K562 (cell line): ENCODE measurements around the gene HAT1. TPM values are rescaled to one million over a fixed set of nuclear protein-coding genes. Genes with fewer than 3 reads are reported as not detected.

Source experiments
- ATAC-seq: fragments of 200-7000 bp; cut with Tn5 transposase; 3 replicates; pipeline ENCODE4 v1.9.1; 2020; ENCODE audit warnings: moderate library complexity
- BruUV-seq: library from RNA; stranded (reverse); fragments of 400-500 nt; replicated peaks from 2 replicates; lab custom pipeline; 2021; lab: Mats Ljungman, UMichigan
- CTCF ChIA-PET: fragments of 300-600 bp; formaldehyde crosslinking; extraction: SDS; loops from one replicate; lab custom pipeline; 2021; ENCODE audit warnings: low intra/inter-chr PET ratio; lab: Yijun Ruan, JAX
- POLR2A ChIA-PET: fragments of 300-600, 350-650 bp; sonication (Branson Sonifier 250); formaldehyde crosslinking; extraction: SDS; loops from one replicate; lab custom pipeline; 2021; ENCODE audit warnings: antibody characterized with exemption, inconsistent platforms; lab: Yijun Ruan, JAX
- DNase-seq, 4 experiments: peaks; one replicate each; pipeline versions ENCODE4 v3.0.0 to v3.0.0-alpha.2; 2011 to 2018; ENCODE audit warnings: low spot score in 3 of 4, mixed read lengths in 3 of 4; ENCODE audit errors: extremely low read depth in 1 of 4
- FAIRE-seq: peaks from 2 replicates; lab custom pipeline; 2011; peaks lifted over from hg19 to GRCh38; lab: Jason Lieb, UNC
- H2AFZ ChIP-seq: 2 replicates; pipeline ENCODE4 v1.6.0; 2011; ENCODE audit warnings: low read depth, low read length, control low read depth, inconsistent platforms
- H3K27ac ChIP-seq: fragments of 200-600 bp; 3 replicates; pipeline ENCODE4 v1.8.0; 2011; ENCODE audit warnings: low read depth, mild to moderate bottlenecking, control low read depth, inconsistent platforms, low read length, moderate library complexity, mixed read lengths; ENCODE audit errors: extremely low read depth
- H3K27me3 ChIP-seq, 2 experiments: fragments of 300-600 bp in 1 of 2; 2 replicates in 1 of 2; 3 replicates in 1 of 2; pipeline versions ENCODE4 v1.6.0 to v1.8.0; 2011; ENCODE audit warnings: inconsistent platforms in 2 of 2, low read length in 2 of 2, mild to moderate bottlenecking in 1 of 2, mixed read lengths in 1 of 2, moderate library complexity in 1 of 2; ENCODE audit not compliant: control insufficient read depth in 2 of 2, insufficient read depth in 2 of 2
- H3K36me3 ChIP-seq: fragments of 300-600 bp; 3 replicates; pipeline ENCODE4 v1.8.0; 2011; ENCODE audit warnings: mild to moderate bottlenecking, low read length, inconsistent platforms; ENCODE audit not compliant: control insufficient read depth, insufficient read depth
- H3K4me1 ChIP-seq, 2 experiments: fragments of 200-600 bp in 1 of 2; replicated peaks in 1 of 2; 2 replicates in 1 of 2; 3 replicates in 1 of 2; pipeline versions ENCODE4 v1.5.1 to v1.8.0; 2011; ENCODE audit warnings: inconsistent platforms in 2 of 2, low read length in 2 of 2, mild to moderate bottlenecking in 1 of 2, mixed read lengths in 1 of 2, moderate library complexity in 1 of 2; ENCODE audit not compliant: control insufficient read depth in 2 of 2, insufficient read depth in 2 of 2
- H3K4me2 ChIP-seq: 2 replicates; pipeline ENCODE4 v1.6.1; 2011; ENCODE audit warnings: low read length, control low read depth, inconsistent platforms, mixed read lengths; ENCODE audit not compliant: insufficient read depth
- H3K4me3 ChIP-seq: fragments of 200-600 bp; sonication (generic), shearing (Covaris generic); 2 replicates; pipeline ENCODE4 v1.5.1; 2016; ENCODE audit warnings: control low read depth, inconsistent platforms
- H3K79me2 ChIP-seq: fragments of 200-600 bp; 3 replicates; pipeline ENCODE4 v1.8.0; 2011; ENCODE audit warnings: low read length, inconsistent platforms; ENCODE audit not compliant: control insufficient read depth, insufficient read depth
- H3K9ac ChIP-seq, 2 experiments: 2 replicates each; pipeline versions ENCODE4 v1.6.0 to v1.6.1; 2011; ENCODE audit warnings: low read depth in 2 of 2, low read length in 2 of 2, control low read depth in 1 of 2, inconsistent platforms in 1 of 2, mild to moderate bottlenecking in 1 of 2, mixed read lengths in 1 of 2; ENCODE audit not compliant: insufficient read depth in 1 of 2
- H3K9me1 ChIP-seq: one replicate; pipeline ENCODE4 v1.6.0; 2011; ENCODE audit warnings: inconsistent platforms, mild to moderate bottlenecking, low read length, moderate library complexity; ENCODE audit not compliant: control insufficient read depth, insufficient read depth
- H3K9me3 ChIP-seq: replicated peaks from 2 replicates; pipeline ENCODE4 v1.5.1; 2011; ENCODE audit warnings: low read depth, low read length, inconsistent platforms; ENCODE audit not compliant: control insufficient read depth, insufficient read depth
- H4K20me1 ChIP-seq: replicated peaks from 2 replicates; pipeline ENCODE4 v1.6.1; 2011; ENCODE audit warnings: low read length, inconsistent platforms, mixed read lengths; ENCODE audit not compliant: control insufficient read depth, insufficient read depth
- HNRNPL ChIP-seq: fragments of 200-400 bp; formaldehyde crosslinking; IDR thresholded peaks from 2 replicates; pipeline ENCODE4 v1.6.1; 2017; ENCODE audit warnings: low read depth, mild to moderate bottlenecking, low read length
- NEUROD1 ChIP-seq: fragments of 150-350 bp; IDR thresholded peaks from 2 replicates; pipeline ENCODE4 v1.6.1; 2014; ENCODE audit warnings: borderline replicate concordance, low read length, low read depth; ENCODE audit not compliant: partially characterized antibody
- NFXL1 ChIP-seq: fragments of 450-650 bp; formaldehyde crosslinking; IDR thresholded peaks from 2 replicates; pipeline ENCODE4 v1.4.0; 2021; ENCODE audit warnings: mild to moderate bottlenecking
- POLR2B ChIP-seq: fragments of 450-650 bp; IDR thresholded peaks from 2 replicates; pipeline ENCODE4 v1.6.1; 2018; ENCODE audit warnings: low read depth; ENCODE audit not compliant: partially characterized antibody
- ZBTB1 ChIP-seq: sonication (generic); formaldehyde crosslinking; IDR thresholded peaks from 2 replicates; pipeline ENCODE4 v1.8.1; 2023; ENCODE audit warnings: missing genetic modification reagents, low read depth, mild to moderate bottlenecking, borderline replicate concordance
- ZNF311 ChIP-seq: fragments of 250-450 bp; sonication (Bioruptor Pico); IDR thresholded peaks from 2 replicates; pipeline ENCODE4 v1.4.0; 2020; ENCODE audit warnings: mild to moderate bottlenecking, moderate library complexity
- ZZZ3 ChIP-seq: fragments of 450-650 bp; IDR thresholded peaks from 2 replicates; pipeline ENCODE4 v1.6.1; 2016; ENCODE audit warnings: antibody characterized with exemption, mild to moderate bottlenecking, moderate library complexity
- WGBS: fragments of 100-300 bp; shearing (Covaris generic); methylation state at CpG from one replicate; pipeline ENCODE4 v1.1.6; 2016; ENCODE audit warnings: low coverage, mixed read lengths; ENCODE audit not compliant: insufficient coverage; ENCODE audit errors: missing lambda C conversion rate; 5-methylcytosine and 5-hydroxymethylcytosine counted together
- in situ Hi-C: fragments of 300-500 bp; cut with MboI; formaldehyde crosslinking; loops from 4 replicates; pipeline ENCODE4 v1.15.0; 2018; ENCODE audit warnings: inconsistent platforms, mixed read lengths
- intact Hi-C: fragments of 100-400 bp; cut with micrococcal nuclease; formaldehyde crosslinking; loops from 2 replicates; pipeline ENCODE4 v1.14.2; 2022
- polyA plus RNA-seq, 8 experiments: library from polyadenylated mRNA; depleted of rRNA in 4 of 8; stranded (reverse) in 5 of 8; unstranded in 3 of 8; fragments of >200 nt; fragmentation: Nextera tagmentation in 2 of 8; fragmentation: Illumina TruSeq in 1 of 8; extraction: Ambion mirVana in 2 of 8; extraction: Trizol in 1 of 8; gene quantifications; 2 replicates each; pipeline versions ENCODE4 v1.2.1 to v1.2.3, GENCODE V29; 2011 to 2014; ENCODE audit warnings: inconsistent platforms in 1 of 8, missing spikeins in 1 of 8
- total RNA-seq, 7 experiments: library from RNA; depleted of rRNA in 6 of 7; stranded (reverse); fragments of >200 nt in 6 of 7; fragmentation: Illumina TruSeq in 2 of 7; extraction: Trizol in 2 of 7; gene quantifications; 2 replicates each; pipeline versions ENCODE4 v1.2.1 to v1.2.3, GENCODE V29; 2011 to 2021; ENCODE audit warnings: low replicate concordance in 1 of 7
- TF ChIP-seq, protein P1 (sequence below), 2 experiments: fragments of 450-650 bp; formaldehyde crosslinking in 1 of 2; IDR thresholded peaks; 2 replicates each; pipeline versions ENCODE4 v1.4.0 to v1.6.1; 2014 to 2020; ENCODE audit warnings: mild to moderate bottlenecking in 2 of 2, borderline replicate concordance in 1 of 2, low read depth in 1 of 2
- TF ChIP-seq, protein P2 (sequence below), 2 experiments: fragments of 200-800 bp in 1 of 2; sonication (Bioruptor generic) in 1 of 2; sonication (generic) in 1 of 2; formaldehyde crosslinking in 1 of 2; IDR thresholded peaks in 1 of 2; conservative IDR thresholded peaks in 1 of 2; 2 replicates each; pipeline versions ENCODE4 v1.5.0 to v1.6.1; 2016 to 2020; ENCODE audit warnings: missing compliant biosample characterization in 1 of 2, missing genetic modification characterization in 1 of 2, missing genetic modification reagents in 1 of 2
- TF ChIP-seq, protein P3 (sequence below): fragments of 250-450 bp; sonication (Bioruptor Pico); IDR thresholded peaks from 2 replicates; pipeline ENCODE4 v1.5.1; 2021; ENCODE audit warnings: mild to moderate bottlenecking

HAT1 gene
- total and polyA plus RNA-seq, 9 of the 15 experiments (the other 6 are each of a cell fraction or from before 2014, with no cell fraction given), result 125 to 384 (median 244) TPM

DNA sequence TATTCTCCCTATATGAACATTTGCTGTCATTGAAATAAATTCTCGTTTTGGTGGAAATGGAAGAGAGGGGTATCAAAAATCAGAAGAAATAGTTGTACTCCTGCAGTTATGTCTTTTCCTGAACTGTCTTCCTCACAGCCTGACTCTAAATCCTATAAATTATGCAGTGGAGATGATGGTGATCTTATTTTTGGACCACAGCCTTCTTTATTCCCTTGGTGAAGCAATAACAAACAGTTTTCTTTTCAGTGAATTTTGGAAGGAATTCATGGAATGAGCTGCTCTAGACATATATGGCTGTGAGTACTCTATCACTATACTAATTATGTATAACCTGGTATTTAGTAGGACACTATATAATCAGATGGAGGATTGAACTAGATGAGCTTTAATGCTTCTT, 26.5 kb upstream of the HAT1 start:
- no peak overlapping the region for H3K27ac ChIP-seq
- POLR2A ChIA-PET, result interaction anchor here (0.8 to 10.9 kb wide), 3 partner anchors 8 to 15 kb away, joined by 3 to 78 read pairs (median 4); no protein-coding TSS in a partner anchor
- WGBS, result 82% methylated on average over 1 of the region's 1 CpG
- H3K27me3 ChIP-seq, result no peaks in the 10 kb centered on the region
- H3K9me3 ChIP-seq, result peaks cover 5% of the 10 kb centered on the region; the same call in 1 of the 2 replicates
- ATAC-seq (no peak), DNase-seq (no peak), FAIRE-seq (no peak)
- no peaks in the 10 kb centered on the region for H4K20me1 ChIP-seq
- CTCF ChIA-PET, result no interaction called here
- intact Hi-C loops (loop anchor here (2.0 to 10.0 kb wide), 2 partner anchors 27 to 191 kb away; partner anchors contain the start of gene HAT1), in situ Hi-C loops (no loop called here)
- H3K4me1 ChIP-seq, result peaks cover 5 to 12% of the 10 kb centered on the region in 2 experiments; a peak in 3 of 5 replicates
- H3K9ac ChIP-seq, result no peak overlapping the region
- no peaks in the 10 kb centered on the region for H3K9me1 ChIP-seq
- no TSS peak for BruUV-seq
- no peak overlapping the region for H3K4me2 ChIP-seq
- peaks cover 12% of the 10 kb centered on the region; the same call in 1 of the 3 replicates for H3K36me3 ChIP-seq
- no peak overlapping the region for H3K4me3 ChIP-seq
- no peak overlapping the region for H2AFZ ChIP-seq
- peaks cover 12% of the 10 kb centered on the region; the same call in 2 of the 3 replicates for H3K79me2 ChIP-seq
- TF ChIP-seq, protein P1, sequence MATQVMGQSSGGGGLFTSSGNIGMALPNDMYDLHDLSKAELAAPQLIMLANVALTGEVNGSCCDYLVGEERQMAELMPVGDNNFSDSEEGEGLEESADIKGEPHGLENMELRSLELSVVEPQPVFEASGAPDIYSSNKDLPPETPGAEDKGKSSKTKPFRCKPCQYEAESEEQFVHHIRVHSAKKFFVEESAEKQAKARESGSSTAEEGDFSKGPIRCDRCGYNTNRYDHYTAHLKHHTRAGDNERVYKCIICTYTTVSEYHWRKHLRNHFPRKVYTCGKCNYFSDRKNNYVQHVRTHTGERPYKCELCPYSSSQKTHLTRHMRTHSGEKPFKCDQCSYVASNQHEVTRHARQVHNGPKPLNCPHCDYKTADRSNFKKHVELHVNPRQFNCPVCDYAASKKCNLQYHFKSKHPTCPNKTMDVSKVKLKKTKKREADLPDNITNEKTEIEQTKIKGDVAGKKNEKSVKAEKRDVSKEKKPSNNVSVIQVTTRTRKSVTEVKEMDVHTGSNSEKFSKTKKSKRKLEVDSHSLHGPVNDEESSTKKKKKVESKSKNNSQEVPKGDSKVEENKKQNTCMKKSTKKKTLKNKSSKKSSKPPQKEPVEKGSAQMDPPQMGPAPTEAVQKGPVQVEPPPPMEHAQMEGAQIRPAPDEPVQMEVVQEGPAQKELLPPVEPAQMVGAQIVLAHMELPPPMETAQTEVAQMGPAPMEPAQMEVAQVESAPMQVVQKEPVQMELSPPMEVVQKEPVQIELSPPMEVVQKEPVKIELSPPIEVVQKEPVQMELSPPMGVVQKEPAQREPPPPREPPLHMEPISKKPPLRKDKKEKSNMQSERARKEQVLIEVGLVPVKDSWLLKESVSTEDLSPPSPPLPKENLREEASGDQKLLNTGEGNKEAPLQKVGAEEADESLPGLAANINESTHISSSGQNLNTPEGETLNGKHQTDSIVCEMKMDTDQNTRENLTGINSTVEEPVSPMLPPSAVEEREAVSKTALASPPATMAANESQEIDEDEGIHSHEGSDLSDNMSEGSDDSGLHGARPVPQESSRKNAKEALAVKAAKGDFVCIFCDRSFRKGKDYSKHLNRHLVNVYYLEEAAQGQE (IDR thresholded peaks at IDR 0.05; ENCODE audit: borderline replicate concordance), result no peak
- TF ChIP-seq, protein P1 (CRISPR knock-in tag; IDR thresholded peaks at IDR 0.05; ENCODE audit: low read depth), result no peak
- TF ChIP-seq ZNF311 (no peak), NFXL1 (no peak), ZZZ3 (no peak), POLR2B (no peak), NEUROD1 (no peak), ZBTB1 (no peak), HNRNPL (no peak)
- TF ChIP-seq, protein P2, sequence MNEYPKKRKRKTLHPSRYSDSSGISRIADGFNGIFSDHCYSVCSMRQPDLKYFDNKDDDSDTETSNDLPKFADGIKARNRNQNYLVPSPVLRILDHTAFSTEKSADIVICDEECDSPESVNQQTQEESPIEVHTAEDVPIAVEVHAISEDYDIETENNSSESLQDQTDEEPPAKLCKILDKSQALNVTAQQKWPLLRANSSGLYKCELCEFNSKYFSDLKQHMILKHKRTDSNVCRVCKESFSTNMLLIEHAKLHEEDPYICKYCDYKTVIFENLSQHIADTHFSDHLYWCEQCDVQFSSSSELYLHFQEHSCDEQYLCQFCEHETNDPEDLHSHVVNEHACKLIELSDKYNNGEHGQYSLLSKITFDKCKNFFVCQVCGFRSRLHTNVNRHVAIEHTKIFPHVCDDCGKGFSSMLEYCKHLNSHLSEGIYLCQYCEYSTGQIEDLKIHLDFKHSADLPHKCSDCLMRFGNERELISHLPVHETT (CRISPR knock-in tag; conservative IDR thresholded peaks at IDR 0.05 in 1 of 2, IDR thresholded peaks at IDR 0.05 in 1 of 2), result no peak
- TF ChIP-seq, protein P3, sequence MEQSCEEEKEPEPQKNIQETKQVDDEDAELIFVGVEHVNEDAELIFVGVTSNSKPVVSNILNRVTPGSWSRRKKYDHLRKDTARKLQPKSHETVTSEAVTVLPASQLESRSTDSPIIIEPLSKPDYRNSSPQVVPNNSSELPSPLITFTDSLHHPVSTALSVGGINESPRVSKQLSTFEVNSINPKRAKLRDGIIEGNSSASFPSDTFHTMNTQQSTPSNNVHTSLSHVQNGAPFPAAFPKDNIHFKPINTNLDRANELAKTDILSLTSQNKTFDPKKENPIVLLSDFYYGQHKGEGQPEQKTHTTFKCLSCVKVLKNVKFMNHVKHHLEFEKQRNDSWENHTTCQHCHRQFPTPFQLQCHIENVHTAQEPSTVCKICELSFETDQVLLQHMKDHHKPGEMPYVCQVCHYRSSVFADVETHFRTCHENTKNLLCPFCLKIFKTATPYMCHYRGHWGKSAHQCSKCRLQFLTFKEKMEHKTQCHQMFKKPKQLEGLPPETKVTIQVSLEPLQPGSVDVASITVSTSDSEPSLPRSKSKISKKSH (CRISPR knock-in tag), result no peak
